SK-MEL-5 (cell line): Measurements from ENCODE around the gene PPP2R2B. TPM values are rescaled to one million over a fixed set of nuclear protein-coding genes. Genes with fewer than 3 reads are reported as not detected.

ENCODE experiments used
- DNase-seq: peaks from one replicate; pipeline ENCODE4 v3.0.0-alpha.2; 2016; ENCODE audit warnings: low read depth, low spot score
- in situ Hi-C: cut with HindIII; loops from 2 replicates; pipeline ENCODE4 v1.10.0; 2016; ENCODE audit warnings: low sequenced_read_pairs, high pct_unique_total_duplicates, low pct_unique_long_range_greater_than_20kb
- total RNA-seq: library from RNA; depleted of rRNA; stranded (reverse); fragments of >200 nt; shearing (Covaris generic); gene quantifications from 2 replicates; pipeline ENCODE4 v1.2.3, GENCODE V29; 2014

PPP2R2B gene
- total RNA-seq, 1 experiment from 2014 or later, result not detected

DNA sequence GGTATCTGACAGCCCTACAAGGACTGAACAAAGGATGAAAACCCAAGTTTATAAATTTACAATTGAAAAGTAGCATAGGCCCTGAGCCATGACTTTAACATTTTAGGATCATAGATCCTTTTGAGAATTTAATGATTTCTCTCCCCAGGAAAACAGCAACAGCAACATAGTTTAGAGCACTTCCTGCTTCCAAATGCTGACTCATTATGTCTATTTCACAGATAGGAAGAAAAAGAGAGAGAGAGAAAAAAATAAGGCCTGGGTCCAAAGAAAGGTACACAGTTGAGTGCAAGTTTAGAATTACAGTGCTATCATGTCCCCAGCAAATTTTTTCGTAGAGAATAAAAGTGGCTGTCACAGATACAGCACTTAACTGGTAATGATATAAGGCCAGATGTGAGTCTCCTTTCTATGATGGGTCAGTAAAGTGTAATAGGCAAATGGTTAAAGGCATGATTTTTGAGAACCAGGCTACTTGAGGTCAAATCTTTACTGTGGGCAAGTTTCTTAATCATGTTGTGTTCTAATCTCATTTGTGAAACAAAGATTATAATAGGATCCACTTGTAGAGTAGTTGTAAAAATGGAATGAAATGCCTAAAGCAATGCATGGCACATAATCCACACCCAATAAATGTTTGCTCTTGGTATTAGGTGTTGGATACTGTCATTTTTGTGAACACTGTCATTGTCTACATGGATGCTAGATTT, 12.3 kb upstream of the PPP2R2B start:
- in situ Hi-C loops, result no loop called here
- no peak for DNase-seq

DNA sequence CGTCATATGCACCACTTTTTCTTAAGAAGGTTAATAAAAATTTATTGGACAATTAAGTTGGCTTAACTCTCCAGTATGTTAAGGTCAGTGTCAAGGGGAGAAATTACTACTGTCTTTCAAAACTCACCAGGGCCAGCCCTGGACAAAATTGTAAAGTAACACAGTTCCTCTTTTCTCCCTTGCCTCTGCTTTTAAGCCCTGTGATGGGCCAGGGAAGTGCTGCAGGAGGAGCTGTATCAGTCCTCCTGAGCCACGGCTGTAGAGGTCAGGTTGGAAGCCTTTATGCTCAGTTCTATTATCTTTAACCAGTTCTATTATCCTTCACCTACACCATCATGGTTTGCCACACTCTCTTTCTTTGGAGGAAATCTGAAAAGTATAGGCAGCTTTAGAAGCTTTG, 11.5 kb upstream of the PPP2R2B start:
- DNase-seq, result no peak
- in situ Hi-C loops, result no loop called here

DNA sequence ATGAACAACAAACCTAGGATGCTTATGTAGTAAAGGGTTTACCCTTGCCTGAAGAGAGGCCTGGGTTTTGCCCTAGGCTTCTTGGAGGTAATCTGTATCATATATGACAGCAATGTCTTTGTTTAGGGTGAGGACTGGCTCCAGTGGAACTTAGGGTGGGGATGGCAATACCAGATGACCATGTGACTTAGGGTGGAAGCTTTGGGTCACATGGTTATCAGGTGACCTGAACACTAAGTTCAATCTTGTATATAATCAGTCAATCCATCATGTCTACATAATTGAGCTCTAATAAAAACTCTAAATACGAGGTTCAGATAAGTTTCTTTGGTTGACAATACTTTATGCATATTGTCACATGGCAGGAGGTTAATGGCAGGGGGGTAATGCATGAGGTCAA, 10.6 kb upstream of the PPP2R2B start:
- in situ Hi-C loops, result no loop called here

DNA sequence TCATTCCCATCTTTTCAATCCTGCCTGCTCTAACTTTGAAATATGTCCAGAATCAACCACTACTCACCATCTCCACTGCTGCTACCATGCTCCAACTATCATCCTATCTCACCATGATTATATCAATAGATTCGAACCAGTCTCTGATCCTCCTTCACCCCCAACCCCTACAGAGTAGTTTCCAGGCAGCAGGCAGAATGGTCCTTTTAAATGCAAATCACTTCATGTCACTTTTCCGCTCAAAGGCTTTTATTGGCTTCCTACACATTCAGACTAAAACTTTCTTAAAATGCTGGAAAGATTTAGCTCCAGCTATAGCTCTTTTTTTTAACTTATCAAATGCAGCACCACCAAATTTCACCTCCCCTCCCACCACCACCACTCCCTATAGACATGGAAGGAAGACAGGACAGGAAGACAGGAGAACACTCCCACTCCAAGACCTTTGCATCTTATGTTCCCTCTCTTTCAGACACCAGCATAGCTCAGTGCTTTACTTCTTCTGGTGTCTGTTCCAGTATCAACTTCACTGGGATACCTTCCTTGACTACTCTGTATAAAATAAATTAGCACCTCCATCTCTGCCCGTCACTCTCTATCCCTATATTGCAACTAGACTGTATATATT, 9.9 kb upstream of the PPP2R2B start:
- DNase-seq, result no peak
- in situ Hi-C loops, result no loop called here

More for the DNA sequence above, 10.6 kb upstream of the PPP2R2B start:
- no peak for DNase-seq

DNA sequence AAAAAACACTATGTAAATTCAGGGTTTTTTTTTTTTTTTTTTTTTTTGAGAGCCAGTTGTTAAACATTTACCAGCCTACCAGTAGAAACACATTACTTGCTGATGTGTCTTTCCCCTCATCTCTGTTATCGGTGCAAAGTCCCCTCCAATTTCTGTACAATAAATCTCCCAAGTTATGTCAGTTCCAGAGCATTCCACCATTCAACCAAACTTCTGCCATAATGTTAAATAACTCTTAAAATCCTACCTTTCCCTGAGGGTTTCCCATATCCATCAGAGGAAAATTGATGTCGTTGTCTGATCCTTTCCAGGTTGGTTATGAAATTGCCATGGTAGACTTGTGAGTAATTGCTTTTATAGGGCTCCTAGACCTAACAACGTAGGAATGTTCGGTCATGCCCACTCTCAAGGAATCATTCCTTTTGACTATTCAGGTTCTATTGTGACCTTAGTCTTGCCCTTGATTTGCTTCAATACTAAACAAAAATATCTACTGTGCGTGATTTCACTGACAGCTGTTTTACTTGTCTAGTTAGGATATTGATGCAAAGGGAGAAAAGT, 5.6 kb upstream of the PPP2R2B start:
- in situ Hi-C loops, result no loop called here
- DNase-seq, result no peak

DNA sequence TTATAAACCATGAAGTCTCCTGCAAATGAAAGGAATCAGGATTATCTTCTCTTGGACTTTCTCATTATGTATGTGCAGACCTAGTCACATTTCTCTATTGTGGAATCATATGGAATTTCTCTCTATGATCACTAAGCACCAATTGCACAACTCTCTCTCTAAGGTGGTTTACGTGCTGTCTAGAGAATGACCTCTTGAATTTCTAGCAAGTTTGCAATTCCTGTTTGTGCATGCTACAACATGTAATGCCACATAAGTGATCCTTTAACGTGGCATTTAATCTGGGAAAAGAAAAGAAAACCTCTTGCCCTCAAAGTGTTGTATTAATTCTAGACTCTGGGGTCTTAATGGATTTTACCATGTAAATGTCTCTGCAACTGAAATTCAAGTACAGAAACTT, 5.0 kb upstream of the PPP2R2B start:
- DNase-seq, result no peak
- in situ Hi-C loops, result no loop called here

DNA sequence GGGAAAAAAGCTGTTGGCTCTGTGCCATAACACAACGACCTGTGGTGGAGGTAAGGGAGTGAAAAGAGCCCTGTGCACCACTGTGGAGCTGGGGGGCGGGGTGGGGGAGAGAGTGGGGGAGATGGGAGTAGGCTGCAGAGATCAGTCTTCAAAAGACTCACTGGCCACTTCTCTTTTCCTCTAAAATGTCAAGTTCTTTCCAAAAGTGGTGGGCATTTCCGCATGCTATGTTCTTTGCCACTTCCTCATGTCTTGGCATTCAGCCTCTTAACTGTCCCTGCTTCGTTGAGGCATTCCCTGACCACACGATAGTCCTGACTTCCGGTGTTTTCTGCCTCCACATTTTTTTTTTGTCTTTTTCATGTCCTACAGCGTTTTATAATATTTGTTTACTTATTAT, 2.4 kb upstream of the PPP2R2B start:
- no peak for DNase-seq
- in situ Hi-C loops, result no loop called here

DNA sequence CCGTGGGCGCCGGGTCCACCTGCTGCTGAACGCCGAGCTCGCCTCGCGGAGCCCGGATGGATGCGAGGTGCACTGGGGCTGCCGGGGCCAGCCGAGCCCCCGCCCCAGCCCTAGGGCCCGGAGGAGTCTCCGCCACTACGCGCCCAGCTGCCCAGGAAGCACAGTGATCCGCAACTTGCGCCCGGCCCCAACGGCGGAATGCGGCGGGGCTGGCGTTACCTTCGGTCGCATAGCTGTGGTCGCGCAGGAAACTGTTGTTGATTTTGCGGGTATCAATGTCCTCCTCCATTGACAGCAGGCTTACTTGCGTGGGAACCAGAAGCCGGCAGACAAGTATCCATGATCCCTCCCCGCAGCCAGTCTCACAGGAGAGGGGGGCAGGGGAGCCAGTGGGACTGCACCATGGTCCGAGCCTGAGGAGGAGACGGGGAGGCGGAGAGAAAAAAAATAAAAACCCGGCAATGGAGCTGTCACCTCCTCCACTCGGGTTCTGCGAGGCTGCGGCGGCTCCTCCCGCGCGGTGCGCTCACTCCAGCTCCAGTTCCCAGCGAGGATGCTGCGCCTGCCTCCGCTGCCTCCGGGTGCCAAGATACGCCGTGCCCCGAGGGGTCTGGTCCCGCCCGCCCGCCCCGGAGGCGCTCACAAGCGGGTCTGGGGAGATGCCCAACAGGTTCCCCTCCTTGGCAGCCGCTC, 628 bp downstream of the PPP2R2B start:
- in situ Hi-C loops, result no loop called here
- DNase-seq, result no peak

DNA sequence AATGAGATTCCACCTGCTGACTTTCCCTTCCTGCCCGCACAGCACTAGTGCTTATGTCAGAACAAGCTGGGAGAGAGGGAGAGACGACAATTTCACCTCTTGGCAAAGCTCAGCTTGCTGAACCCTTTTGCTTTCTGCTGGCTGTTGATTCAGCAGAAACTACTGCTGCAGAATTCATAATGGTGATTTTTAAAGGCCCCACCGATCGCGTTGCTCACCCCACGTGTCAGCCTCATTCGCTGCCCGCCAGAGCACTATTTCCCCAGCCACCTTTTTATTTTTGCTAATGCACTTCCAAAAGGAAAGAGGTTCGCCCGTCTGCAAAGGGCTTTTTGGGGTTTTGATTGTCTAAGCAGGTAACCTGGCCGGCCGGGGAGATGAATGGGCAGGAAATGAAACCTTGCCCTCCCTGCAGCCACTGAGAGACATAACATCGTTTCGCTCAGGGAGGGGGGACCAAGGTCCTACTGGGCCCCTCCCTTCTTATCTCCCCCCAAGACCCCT, 1.3 kb downstream of the PPP2R2B start:
- DNase-seq, result no peak
- in situ Hi-C loops, result no loop called here

DNA sequence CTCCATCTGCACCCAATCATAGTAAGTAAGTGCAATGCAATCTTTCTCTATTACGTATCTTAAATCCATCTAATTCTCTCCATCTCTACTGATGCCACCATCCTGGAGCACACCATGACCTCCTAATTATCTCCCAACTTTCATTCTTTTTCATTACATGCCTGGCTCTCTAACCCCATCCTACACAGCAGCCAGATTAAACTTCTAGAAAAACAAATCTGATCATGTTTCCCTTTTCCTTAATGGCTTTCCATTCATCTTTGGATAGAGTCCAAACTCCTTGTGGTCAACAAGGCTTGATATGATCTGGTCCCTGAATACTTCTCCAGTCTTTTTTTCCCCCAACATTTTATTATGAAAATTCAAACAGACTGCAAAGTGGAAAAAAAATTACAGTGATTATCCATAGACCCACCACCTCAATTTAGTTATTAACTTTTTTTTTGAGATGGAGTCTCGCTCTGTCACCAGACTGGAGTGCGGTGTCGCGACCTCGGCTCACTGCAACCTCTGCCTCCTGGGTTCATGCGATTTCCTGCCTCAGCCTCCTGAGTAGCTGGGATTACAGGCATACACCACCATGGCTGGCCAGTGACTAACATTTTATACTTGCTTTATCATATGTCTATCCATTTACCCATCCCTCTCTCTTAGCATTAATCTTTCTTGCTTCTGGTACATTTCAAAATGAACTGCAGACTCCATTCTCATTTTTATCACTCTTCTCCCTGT, 5.2 kb downstream of the PPP2R2B start:
- in situ Hi-C loops, result no loop called here
- DNase-seq, result no peak

DNA sequence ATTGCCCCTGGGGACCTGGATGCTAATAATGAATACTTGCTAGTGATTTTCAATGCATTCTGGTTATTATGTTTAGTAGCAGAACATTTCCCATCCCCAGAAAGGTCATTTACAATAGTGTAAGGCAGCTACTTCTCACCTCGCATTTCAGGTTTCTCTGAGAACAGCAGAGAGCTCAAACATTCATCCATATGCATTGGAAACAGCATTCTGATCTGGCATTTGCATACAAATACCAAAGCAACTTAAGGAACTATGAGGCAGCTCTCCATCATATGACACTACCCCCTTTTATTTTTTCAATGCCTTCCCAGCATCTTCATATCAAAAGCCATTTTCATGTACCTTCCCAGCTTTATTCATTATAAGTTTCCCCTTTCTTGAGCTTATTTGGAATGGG, 6.4 kb downstream of the PPP2R2B start:
- no peak for DNase-seq
- in situ Hi-C loops, result no loop called here

DNA sequence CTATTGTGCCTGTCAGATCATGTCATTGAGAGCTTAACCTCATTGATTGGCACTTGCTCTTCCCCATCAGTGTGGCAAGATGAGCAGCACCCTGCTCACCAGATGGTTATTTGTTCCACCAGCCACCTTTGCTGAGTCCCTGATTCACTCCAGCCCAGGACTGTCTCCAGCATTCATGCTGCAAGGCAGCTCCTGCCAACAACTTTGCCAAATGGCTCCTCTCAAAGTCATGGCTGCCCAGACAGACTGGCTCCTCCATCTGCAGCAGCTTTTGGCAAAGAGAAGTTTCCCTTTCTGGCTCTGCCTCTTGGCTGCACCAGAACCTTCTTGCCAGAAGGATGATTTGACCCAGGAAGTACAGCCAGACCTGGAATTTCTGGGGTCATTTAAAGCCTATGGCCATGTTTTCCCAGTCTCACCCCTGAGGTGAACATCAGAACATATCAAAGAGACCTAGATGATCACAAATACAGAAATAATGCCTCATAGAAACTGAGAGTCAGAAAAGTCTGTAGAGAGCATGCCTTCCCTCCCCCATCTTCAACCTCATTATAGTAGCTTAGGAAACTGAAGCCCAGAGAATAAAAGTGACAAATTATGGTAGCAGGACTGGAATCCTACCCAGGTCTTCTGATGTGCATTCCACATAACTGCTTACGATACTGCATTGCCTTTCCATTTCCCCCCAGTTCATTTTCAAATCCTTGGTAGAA, 10.4 kb downstream of the PPP2R2B start:
- no peak for DNase-seq
- in situ Hi-C loops, result no loop called here

DNA sequence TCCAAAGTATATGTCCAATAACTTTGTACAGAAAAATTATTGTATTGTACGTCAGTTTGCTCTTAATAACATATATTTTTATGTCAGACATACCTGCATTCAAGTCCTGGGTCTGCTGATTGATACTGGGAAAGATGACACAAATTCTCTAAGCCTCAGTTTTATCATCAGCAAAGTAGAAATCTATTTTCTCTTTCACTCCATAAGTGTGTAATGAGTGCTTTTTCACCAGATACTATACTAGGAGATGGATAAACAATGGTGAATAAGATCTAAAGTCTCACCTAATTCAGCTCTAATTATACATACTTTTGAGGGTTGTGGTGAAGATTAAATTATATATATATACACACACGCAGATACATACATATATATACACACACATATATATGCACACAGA, 12.3 kb downstream of the PPP2R2B start:
- DNase-seq, result no peak
- in situ Hi-C loops, result no loop called here

DNA sequence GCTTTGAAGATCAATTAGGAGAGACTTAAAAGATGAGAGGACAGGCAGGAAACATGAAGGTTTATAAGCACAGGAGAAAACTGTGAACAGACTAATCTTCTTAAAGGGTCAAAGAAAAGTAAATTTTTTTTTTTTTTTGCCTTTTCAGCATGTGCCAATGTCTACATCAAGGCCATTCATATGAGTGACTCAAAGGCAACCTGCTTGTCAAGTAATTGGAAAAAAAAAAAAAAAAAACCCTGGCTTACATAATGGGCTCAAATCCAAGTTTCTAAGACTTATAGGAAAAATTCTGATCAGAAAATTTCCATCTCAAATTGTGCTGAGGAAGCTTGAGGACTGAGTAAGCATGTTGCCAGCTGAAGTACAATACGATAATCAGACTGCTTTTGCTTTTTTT, 15.9 kb downstream of the PPP2R2B start:
- in situ Hi-C loops, result no loop called here

DNA sequence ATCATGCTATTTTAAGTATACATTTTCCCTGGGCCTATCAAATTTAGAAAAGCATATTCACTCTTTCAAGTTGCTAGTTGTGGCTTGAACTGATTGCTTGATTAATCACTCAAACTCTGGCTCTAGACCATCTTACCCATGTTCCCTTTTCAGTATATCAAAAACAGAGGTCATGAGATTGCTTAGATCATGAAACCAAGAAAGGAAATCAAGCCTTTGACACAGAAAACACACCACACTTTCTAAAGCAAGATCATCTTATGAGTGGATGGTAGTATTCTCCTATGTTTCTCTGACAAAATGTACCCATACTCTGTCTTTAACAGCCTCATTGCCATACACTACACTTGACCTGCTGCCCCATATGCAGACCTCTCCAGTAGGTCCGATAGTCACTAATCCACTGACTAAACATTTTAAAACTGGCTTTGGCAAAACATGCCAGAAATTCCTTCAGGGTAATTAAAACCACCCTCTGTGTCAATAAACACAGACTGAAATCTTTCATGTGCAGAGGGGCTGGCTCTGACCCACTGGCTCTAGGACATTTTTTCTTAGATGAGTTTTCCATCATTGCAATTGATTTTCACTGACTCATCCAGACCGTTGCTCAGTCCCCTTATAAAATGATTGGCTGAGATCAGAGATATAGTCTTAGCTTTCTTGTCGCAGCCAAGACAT, 18.2 kb downstream of the PPP2R2B start:
- no peak for DNase-seq
- in situ Hi-C loops, result no loop called here

More for the DNA sequence above, 15.9 kb downstream of the PPP2R2B start:
- no peak for DNase-seq

DNA sequence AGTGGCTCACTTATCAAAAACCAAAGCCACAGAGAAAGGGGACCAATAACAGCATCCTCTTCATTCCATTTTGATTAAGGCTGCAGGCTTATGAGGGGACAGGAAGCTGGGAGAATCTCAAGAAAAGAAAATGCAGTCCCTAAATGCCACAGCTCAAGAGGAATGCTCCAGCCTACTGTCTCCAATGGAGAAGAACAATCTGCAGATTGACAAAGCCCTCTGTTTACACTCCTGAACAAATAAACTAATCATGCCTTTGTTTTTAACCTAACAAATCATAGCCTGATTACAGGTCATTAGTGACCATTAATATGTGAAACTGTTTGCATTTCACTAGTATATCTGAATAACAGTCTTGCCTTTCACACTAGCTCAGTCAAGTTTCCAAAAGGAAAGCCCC, 26.5 kb downstream of the PPP2R2B start:
- in situ Hi-C loops, result no loop called here
- DNase-seq, result no peak

DNA sequence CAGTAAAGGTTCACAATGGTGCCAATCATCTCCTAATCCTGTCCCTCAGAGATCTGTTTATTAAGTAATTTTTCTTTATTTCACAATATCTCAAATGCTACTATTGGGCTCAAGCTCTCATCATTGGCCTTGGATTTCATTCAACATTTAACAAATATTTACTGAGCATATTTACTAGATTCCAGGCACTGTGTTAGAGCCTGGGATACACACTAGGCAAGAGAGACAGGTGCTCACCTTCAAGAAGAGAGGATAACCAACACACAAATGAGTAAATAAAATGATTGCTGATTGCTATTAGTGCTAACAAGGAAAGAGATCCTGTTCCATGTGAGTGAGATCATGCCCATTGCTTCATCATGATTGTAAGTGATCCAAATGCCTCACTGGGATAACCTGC, 27.4 kb downstream of the PPP2R2B start:
- in situ Hi-C loops, result no loop called here
- DNase-seq, result no peak
